GM12878 (cell line): ENCODE data around the gene THNSL1.

Experiments used
- ASH2L ChIP-seq: fragments of 300-600, 200-600 bp; sonication (generic); IDR thresholded peaks from 2 replicates; pipeline ENCODE4 v1.6.1; 2017; ENCODE audit warnings: low read depth, mild to moderate bottlenecking, borderline replicate concordance
- EZH2 ChIP-seq: IDR thresholded peaks from 2 replicates; pipeline ENCODE4 v1.6.1; 2012; ENCODE audit warnings: low read depth, mild to moderate bottlenecking, control low read depth, inconsistent platforms, low read length, borderline replicate concordance; ENCODE audit not compliant: control insufficient read depth
- FOXM1 ChIP-seq: IDR thresholded peaks from 2 replicates; pipeline ENCODE4 v1.6.1; 2012; ENCODE audit warnings: low read depth, mild to moderate bottlenecking, inconsistent platforms, low read length, moderate library complexity
- GABPA ChIP-seq: IDR thresholded peaks from 2 replicates; pipeline ENCODE4 v1.6.1; 2014; ENCODE audit warnings: antibody characterized with exemption, low read depth, mild to moderate bottlenecking, inconsistent platforms
- KDM1A ChIP-seq: fragments of 200-600 bp; sonication (generic); IDR thresholded peaks from 2 replicates; pipeline ENCODE4 v1.6.1; 2016; ENCODE audit warnings: borderline replicate concordance
- MXI1 ChIP-seq: fragments of 150-350 bp; IDR thresholded peaks from 2 replicates; pipeline ENCODE4 v1.6.1; 2011; ENCODE audit warnings: low read depth, mild to moderate bottlenecking, inconsistent platforms, low read length, improper control_type of control experiment
- NFXL1 ChIP-seq: fragments of 450-650 bp; IDR thresholded peaks from 2 replicates; pipeline ENCODE4 v1.6.1; 2017; ENCODE audit warnings: antibody characterized with exemption, mild to moderate bottlenecking, borderline replicate concordance
- POLR2AphosphoS5 ChIP-seq: IDR thresholded peaks from 2 replicates; pipeline ENCODE4 v1.6.1; 2011; ENCODE audit warnings: mild to moderate bottlenecking, low read length, inconsistent platforms
- RAD21 ChIP-seq: IDR thresholded peaks from 2 replicates; pipeline ENCODE4 v1.6.1; 2011; ENCODE audit warnings: mild to moderate bottlenecking, low read depth, low read length, moderate library complexity; ENCODE audit not compliant: insufficient read depth
- SP1 ChIP-seq: IDR thresholded peaks from one replicate; pipeline ENCODE4 v1.6.1; 2011; ENCODE audit warnings: low read depth, low read length
- TCF7 ChIP-seq: IDR thresholded peaks from 2 replicates; pipeline ENCODE4 v1.6.1; 2014; ENCODE audit warnings: antibody characterized with exemption, borderline replicate concordance
- TF ChIP-seq, protein P1 (sequence below): IDR thresholded peaks from 2 replicates; pipeline ENCODE4 v1.6.1; 2011; ENCODE audit warnings: low read depth, low read length, improper control_type of control experiment, borderline replicate concordance
- TF ChIP-seq, protein P2 (sequence below), 3 experiments: IDR thresholded peaks in 2 of 3; conservative IDR thresholded peaks in 1 of 3; 2 replicates each; pipeline ENCODE4 v1.5.1; 2011; ENCODE audit warnings: low read depth in 3 of 3, low read length in 3 of 3, mild to moderate bottlenecking in 3 of 3, control low read depth in 2 of 3, moderate library complexity in 2 of 3, inconsistent platforms in 1 of 3, mixed read lengths in 1 of 3; ENCODE audit not compliant: control insufficient read depth in 2 of 3, insufficient read depth in 1 of 3; ENCODE audit errors: extremely low read depth in 1 of 3
- TF ChIP-seq, protein P3 (sequence below): IDR thresholded peaks from 2 replicates; pipeline ENCODE4 v1.6.1; 2012; ENCODE audit warnings: low read depth, low read length, improper control_type of control experiment

DNA sequence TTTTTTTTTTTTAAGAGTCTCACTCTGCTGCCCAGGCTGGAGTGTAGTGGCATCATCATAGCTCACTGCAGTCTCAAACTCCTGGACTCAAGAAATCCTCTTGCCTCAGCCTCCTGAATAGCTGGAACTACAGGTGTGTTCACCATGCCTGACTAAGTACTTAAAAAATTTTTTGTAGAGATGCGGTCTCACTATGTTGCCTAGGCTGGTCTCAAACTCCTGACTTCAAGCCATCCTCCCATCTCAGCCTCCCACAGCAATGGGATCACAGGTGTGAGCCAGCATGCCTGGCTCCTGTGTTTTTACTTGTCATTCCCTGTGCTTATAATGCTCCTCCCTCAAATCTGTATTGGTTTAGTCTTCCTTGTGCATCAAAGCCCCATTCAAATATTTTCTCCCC is 46.7 kb downstream of the THNSL1 start:
- TF ChIP-seq, protein P1, sequence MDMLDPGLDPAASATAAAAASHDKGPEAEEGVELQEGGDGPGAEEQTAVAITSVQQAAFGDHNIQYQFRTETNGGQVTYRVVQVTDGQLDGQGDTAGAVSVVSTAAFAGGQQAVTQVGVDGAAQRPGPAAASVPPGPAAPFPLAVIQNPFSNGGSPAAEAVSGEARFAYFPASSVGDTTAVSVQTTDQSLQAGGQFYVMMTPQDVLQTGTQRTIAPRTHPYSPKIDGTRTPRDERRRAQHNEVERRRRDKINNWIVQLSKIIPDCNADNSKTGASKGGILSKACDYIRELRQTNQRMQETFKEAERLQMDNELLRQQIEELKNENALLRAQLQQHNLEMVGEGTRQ = no peak
- TF ChIP-seq RAD21 (no peak), NFXL1 (no peak), MXI1 (no peak), SP1 (no peak), TCF7 (no peak), GABPA (no peak), FOXM1 (no peak), ASH2L (no peak), EZH2 (no peak), POLR2AphosphoS5 (no peak), KDM1A (no peak)
- TF ChIP-seq, protein P2, sequence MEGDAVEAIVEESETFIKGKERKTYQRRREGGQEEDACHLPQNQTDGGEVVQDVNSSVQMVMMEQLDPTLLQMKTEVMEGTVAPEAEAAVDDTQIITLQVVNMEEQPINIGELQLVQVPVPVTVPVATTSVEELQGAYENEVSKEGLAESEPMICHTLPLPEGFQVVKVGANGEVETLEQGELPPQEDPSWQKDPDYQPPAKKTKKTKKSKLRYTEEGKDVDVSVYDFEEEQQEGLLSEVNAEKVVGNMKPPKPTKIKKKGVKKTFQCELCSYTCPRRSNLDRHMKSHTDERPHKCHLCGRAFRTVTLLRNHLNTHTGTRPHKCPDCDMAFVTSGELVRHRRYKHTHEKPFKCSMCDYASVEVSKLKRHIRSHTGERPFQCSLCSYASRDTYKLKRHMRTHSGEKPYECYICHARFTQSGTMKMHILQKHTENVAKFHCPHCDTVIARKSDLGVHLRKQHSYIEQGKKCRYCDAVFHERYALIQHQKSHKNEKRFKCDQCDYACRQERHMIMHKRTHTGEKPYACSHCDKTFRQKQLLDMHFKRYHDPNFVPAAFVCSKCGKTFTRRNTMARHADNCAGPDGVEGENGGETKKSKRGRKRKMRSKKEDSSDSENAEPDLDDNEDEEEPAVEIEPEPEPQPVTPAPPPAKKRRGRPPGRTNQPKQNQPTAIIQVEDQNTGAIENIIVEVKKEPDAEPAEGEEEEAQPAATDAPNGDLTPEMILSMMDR (IDR thresholded peaks at IDR 0.05 in 2 of 3, conservative IDR thresholded peaks at IDR 0.05 in 1 of 3; ENCODE audit: control insufficient read depth in 2 of 3, extremely low read depth in 1 of 3, insufficient read depth in 1 of 3, low read depth in 3 of 3, low read length in 3 of 3) = no peak
- TF ChIP-seq, protein P3, sequence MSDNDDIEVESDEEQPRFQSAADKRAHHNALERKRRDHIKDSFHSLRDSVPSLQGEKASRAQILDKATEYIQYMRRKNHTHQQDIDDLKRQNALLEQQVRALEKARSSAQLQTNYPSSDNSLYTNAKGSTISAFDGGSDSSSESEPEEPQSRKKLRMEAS = no peak
